Left ventricle myocardium inferior (tissue), 1 donor: ENCODE results near the gene SUGCT. TPM values are rescaled to one million over a fixed set of nuclear protein-coding genes. Genes with fewer than 3 reads are reported as not detected.

Source experiments
- DNase-seq: peaks from one replicate; pipeline ENCODE4 v3.0.0-alpha.2; 2020
- H3K27ac ChIP-seq: fragments of 200-600 bp; replicated peaks from 2 replicates; pipeline ENCODE4 v1.8.0; 2021
- H3K27me3 ChIP-seq: fragments of 200-600 bp; 2 replicates; pipeline ENCODE4 v1.8.0; 2021; ENCODE audit warnings: low read depth
- H3K36me3 ChIP-seq: fragments of 200-600 bp; 2 replicates; pipeline ENCODE4 v1.8.0; 2021
- H3K4me1 ChIP-seq: fragments of 200-600 bp; 2 replicates; pipeline ENCODE4 v1.8.0; 2021
- H3K4me3 ChIP-seq: fragments of 200-600 bp; 2 replicates; pipeline ENCODE4 v1.8.0; 2021; ENCODE audit warnings: mild to moderate bottlenecking, moderate library complexity
- H3K9me3 ChIP-seq: fragments of 200-600 bp; replicated peaks from 2 replicates; pipeline ENCODE4 v1.8.0; 2021
- CTCF ChIP-seq: fragments of 200-600 bp; IDR thresholded peaks from 2 replicates; pipeline ENCODE4 v1.8.0; 2021; ENCODE audit warnings: antibody characterized with exemption, mild to moderate bottlenecking, borderline replicate concordance
- intact Hi-C: fragments of 100-400 bp; cut with micrococcal nuclease; formaldehyde crosslinking; loops from one replicate; pipeline ENCODE4 v1.11.0; 2022
- total RNA-seq: library from RNA; stranded (reverse); fragmentation: NEBNext Ultra II Directional; extraction: Animal tissue kit (Norgen Biotek cat#: 25700); gene quantifications from one replicate; pipeline ENCODE4 v1.2.1, GENCODE V29; 2021
- donor health status: DM: no; HTN: yes; CAD: no; lungs with severe emphysema.

The SUGCT gene
- total RNA-seq, 1 donor from 2014 or later, result 5.0 TPM

DNA sequence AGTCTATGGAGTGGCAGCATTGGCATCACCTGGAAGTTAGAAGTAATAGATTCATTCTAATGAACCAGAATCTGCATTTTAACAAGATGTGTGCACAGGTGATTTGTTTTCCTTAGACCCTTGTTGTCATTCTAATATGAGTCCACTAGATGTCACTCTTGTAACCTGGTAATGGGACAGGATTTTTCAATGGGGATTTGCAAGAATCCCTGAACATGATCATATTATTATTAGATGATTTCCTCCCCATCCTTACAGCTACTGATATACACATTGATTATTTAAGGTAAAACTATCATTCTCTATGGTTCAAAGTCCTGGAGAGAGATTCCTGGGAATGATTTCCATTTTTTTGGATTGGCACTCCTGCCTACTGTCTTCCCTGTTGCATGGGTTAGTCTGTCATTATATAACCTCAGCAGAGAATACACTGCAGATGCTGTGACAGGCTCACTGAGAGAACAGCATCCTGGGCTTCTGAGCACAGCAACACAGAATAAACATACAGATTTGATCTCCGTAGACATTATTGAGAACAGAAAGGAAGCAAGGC is 194.9 kb downstream of the SUGCT start:
- peak; percentile 80 for TF ChIP-seq CTCF
- H3K27ac ChIP-seq, result no peak overlapping the region
- intact Hi-C loops, result loop anchor here (10.0 kb wide), 1 partner anchor 1405 kb away; no protein-coding TSS in a partner anchor

DNA sequence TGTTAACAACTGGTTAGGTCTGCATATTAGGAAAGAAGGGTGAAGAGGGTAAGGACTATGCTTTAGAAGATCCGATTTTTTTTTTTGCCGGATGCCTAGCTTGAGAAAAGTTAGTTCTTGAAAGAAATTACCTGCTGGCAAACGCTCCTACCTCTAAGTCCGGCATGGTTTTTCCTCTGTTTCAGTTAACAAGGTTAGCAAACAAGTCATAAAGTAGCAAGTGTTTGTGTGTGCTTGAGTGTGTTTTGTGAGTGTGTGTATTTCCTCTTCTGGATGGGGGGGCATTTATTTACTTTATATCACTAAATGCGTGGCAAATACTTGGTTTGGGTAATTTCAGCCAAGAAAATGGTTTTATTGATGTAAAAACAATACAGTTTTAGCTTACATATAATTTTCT is 195.6 kb downstream of the SUGCT start:
- intact Hi-C loops, result no loop called here

More for the DNA sequence above, 194.9 kb downstream of the SUGCT start:
- DNase-seq, result no peak
- Histone ChIP-seq H3K4me1 (no peaks in the 10 kb centered on the region), H3K4me3 (no peak overlapping the region), H3K9me3 (peaks cover 4% of the 10 kb centered on the region), H3K27me3 (no peaks in the 10 kb centered on the region), H3K36me3 (no peaks in the 10 kb centered on the region)

GRCh38 chr7:40331915-40332314 is 197.1 kb downstream of the SUGCT start:
- Histone ChIP-seq H3K27ac (no peak overlapping the region), H3K4me1 (no peaks in the 10 kb centered on the region), H3K27me3 (no peaks in the 10 kb centered on the region), H3K4me3 (no peak overlapping the region), H3K9me3 (peaks cover 10% of the 10 kb centered on the region), H3K36me3 (no peaks in the 10 kb centered on the region)
- intact Hi-C loops, result no loop called here
- DNase-seq, result no peak
- TF ChIP-seq CTCF, result no peak

More for the DNA sequence above, 195.6 kb downstream of the SUGCT start:
- no peak for TF ChIP-seq CTCF
- Histone ChIP-seq H3K9me3 (peaks cover 8% of the 10 kb centered on the region), H3K4me1 (no peaks in the 10 kb centered on the region), H3K4me3 (no peak overlapping the region), H3K36me3 (no peaks in the 10 kb centered on the region), H3K27ac (no peak overlapping the region), H3K27me3 (no peaks in the 10 kb centered on the region)
- DNase-seq, result no peak

DNA sequence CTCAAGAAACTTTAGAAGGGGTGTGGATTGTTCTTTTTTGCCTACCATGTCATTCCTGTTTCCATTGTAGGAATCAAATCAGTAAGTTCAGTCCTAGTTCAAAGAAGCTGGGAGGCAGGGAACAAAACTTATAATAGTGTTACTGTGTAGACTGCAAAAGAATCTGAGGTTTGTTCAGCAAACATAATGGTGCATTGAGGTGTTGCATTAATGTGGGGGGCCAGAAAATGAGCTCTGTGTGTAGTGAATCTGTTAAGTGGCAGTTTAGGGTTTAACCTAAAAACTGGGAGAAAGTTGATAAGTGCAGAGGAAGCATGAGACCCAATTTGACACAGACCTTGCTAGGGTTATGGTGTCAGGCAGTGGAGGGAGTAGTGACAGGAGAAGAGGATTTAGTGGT is 197.7 kb downstream of the SUGCT start:
- no peak for TF ChIP-seq CTCF
- intact Hi-C loops, result no loop called here
- no peak for DNase-seq

GRCh38 chr7:40341836-40342235 is 207.0 kb downstream of the SUGCT start:
- Histone ChIP-seq H3K36me3 (no peaks in the 10 kb centered on the region), H3K4me1 (no peaks in the 10 kb centered on the region), H3K27ac (no peak overlapping the region), H3K27me3 (no peaks in the 10 kb centered on the region), H3K4me3 (no peak overlapping the region), H3K9me3 (peaks cover 27% of the 10 kb centered on the region)
- no peak for TF ChIP-seq CTCF
- intact Hi-C loops, result no loop called here
- no peak for DNase-seq

More for the DNA sequence above, 197.7 kb downstream of the SUGCT start:
- Histone ChIP-seq H3K27ac (no peak overlapping the region), H3K9me3 (peaks cover 16% of the 10 kb centered on the region), H3K27me3 (no peaks in the 10 kb centered on the region), H3K36me3 (no peaks in the 10 kb centered on the region), H3K4me3 (no peak overlapping the region), H3K4me1 (no peaks in the 10 kb centered on the region)
